NCI-H510A treated with DMSO at 0.1 percent for 48 hours (cell line): ENCODE measurements around the gene GRIN1.
A peak's percentile ranks its signal among the peaks of the same experiment; 100 is the strongest.
"Not testable (repeated sequence)": the region's sequence is repeated elsewhere in the genome, so short reads cannot be mapped to it uniquely, and the experiment has no call there.

Experiments used
- DNase-seq: peaks from one replicate; lab custom pipeline; 2025; lab: John Stamatoyannopoulos, UW

The GRIN1 gene

GRCh38 chr9:137111788-137112563, 27.0 kb upstream of the GRIN1 start:
- no peak for DNase-seq

- DNase-seq: no peak
These were observed 26.2 kb upstream of the GRIN1 start for GRCh38 chr9:137112564-137113384.

DNA sequence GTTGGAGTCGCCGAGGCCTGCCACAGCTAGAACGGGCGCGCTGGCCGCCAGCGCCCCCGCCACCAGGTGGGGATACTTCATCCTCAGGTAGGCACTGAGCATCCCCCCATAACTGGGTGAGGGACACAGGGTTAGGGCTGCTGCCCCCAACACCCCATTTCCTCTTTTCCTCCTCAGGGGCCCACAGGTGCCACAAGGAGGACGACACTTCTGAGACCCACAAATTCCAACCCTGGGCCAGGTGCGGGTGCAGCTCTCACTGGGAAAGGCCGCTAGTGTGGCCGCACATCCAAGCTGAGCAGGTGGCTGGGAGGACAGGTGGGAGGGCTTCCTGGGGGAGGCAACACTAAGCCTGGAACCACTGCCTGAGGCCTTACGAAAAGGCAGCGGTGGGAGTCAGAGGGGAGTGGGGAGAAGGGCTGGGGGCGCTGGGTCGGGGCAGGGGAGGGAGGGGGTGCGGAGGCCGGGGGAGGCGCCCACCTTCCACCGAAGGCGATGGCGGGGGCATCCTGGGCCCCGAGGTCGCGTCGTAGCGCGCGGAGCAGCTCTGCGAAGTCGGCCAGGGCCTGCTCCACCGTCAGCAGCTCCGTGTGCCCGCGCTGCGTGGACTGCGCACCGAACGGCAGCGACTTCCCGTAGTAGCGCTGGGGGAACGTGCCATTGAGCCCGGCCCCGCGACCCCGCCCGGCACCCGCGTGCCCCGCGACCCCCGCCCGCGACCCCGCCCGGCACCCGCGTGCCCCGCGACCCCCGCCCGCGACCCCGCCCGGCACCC, 25.4 kb upstream of the GRIN1 start:
- no peak for DNase-seq

- no peak for DNase-seq
These were observed 24.7 kb upstream of the GRIN1 start for GRCh38 chr9:137114220-137114612.

DNA sequence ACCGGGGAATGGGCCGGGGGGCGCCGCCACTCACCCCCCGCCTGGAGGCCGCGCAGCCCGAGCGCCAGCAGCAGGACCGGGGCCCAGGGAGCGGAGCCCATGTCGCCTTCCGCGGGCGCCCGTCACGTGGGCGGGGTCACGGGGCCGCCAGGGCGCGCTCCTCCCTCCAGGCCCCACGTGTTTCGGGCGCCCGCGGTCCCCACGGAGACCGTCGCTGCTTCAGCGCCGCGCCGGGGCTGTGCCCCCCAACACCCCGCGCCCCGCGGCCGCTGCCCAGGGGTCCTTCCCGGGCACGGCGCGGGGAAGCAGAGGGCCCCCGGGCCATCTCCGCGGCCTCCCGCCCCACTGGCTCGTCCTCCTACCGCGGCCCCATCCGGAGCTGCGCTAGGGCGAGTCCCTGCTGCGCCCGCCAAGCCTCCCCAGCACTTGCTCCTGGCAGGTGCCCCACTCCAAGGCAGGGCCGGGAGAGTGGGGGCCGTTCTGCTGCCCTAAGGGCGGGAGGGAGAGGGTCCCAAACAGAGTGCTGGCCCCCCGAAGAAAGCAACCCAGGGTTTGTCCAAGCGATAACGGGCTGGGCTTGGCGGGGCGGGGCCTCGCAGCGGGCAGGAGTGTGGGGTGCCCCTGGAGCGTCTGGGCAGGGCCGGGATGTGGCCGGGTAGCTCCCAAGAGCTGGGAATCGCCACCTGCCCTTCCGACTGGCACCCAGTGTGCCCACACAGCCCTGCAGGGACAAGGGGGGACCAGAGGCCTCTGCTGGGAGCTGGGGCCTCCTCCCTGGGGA, 24.2 kb upstream of the GRIN1 start, which contains the start of gene DPP7:
DPP7 (minus strand) TSS at position 121 of the 781 bp plus-strand sequence; CDS start at position 101, 20 bp downstream.
- DNase-seq: peak; percentile 36

- DNase-seq: no peak
These were observed 23.4 kb upstream of the GRIN1 start for GRCh38 chr9:137115394-137116026.

GRCh38 chr9:137116027-137116507, 22.9 kb upstream of the GRIN1 start:
- DNase-seq: no peak

GRCh38 chr9:137116728-137117127, 22.2 kb upstream of the GRIN1 start:
- DNase-seq: no peak

- no peak for DNase-seq
These were observed 21.7 kb upstream of the GRIN1 start for GRCh38 chr9:137117269-137117731.

- not testable (repeated sequence) for DNase-seq
These were observed 20.8 kb upstream of the GRIN1 start for GRCh38 chr9:137118092-137118603.

GRCh38 chr9:137121927-137122795, 16.8 kb upstream of the GRIN1 start:
- not testable (repeated sequence) for DNase-seq

DNA sequence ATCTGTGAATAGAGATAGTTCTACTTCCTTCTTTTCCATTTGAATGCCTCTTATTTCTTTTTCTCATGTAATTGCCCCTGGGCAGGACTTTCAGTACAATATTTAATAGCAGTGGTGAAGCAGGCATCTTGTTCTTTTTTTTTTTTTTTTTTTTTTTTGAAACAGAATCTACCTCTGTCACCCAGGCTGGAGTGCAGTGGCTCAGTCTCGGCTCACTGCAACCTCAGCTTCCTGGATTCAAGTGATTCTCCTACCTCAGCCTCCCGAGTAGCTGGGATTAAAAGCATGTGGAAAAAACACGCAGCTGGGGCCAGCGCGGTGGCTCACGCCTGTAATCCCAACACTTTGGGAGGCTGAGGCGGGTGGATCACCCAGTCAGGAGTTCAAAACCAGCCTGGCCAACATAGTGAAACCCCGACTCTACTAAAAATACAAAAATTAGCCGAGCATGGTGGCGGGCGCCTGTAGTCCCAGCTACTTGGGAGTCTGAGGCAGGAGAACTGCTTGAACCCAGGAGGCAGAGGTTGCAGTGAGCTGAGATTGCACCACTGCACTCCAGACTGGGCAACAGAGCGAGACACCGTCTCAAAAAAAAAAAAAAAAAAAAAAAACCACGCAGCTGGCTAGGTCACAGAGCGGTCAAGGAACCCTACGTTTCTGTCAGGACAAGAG, 16.0 kb upstream of the GRIN1 start:
- DNase-seq: not testable (repeated sequence)

GRCh38 chr9:137123468-137123837, 15.5 kb upstream of the GRIN1 start:
- DNase-seq: no peak

DNA sequence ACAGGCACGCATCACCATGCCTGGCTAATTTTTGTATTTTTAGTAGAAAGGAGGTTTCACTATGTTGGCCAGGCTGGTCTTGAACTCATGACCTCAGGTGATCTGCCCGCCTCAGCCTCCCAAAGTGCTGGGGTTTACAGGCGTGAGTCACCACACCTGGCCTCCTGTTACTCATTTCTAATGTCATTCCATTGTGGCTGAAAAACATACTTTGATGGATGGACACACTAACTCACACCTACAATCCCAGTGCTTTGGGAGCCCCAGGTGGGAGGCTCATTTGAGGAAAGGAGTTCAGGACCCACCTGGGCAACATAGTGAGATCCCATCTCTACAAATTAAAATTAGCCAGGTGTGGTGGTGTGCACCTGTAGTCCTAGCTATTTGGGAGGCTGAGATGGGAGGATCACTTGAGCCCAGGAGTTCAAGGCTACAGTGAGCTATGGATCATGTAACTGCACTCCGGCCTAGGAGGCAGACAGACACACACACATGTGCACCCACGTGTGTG, 14.9 kb upstream of the GRIN1 start:
- not testable (repeated sequence) for DNase-seq

DNA sequence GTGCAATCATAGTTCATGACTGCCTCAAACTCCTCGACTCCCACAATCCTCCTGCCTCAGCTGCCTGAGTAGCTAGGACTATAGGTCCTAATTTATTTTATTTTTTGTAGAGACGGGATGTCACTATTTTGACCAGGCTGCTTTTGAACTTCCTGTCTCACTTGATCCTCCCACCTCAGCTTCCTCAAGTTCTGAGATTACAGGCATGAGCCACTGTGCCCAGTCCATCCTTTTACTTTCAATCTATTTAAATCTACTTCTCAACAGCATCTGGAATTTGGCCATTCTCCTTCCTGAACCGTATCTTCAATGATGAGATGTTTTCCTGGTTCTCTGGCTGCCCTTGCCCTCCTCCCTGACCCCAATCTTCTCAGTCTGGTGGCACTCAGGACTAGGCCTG, 12.2 kb upstream of the GRIN1 start:
- DNase-seq: no peak

DNA sequence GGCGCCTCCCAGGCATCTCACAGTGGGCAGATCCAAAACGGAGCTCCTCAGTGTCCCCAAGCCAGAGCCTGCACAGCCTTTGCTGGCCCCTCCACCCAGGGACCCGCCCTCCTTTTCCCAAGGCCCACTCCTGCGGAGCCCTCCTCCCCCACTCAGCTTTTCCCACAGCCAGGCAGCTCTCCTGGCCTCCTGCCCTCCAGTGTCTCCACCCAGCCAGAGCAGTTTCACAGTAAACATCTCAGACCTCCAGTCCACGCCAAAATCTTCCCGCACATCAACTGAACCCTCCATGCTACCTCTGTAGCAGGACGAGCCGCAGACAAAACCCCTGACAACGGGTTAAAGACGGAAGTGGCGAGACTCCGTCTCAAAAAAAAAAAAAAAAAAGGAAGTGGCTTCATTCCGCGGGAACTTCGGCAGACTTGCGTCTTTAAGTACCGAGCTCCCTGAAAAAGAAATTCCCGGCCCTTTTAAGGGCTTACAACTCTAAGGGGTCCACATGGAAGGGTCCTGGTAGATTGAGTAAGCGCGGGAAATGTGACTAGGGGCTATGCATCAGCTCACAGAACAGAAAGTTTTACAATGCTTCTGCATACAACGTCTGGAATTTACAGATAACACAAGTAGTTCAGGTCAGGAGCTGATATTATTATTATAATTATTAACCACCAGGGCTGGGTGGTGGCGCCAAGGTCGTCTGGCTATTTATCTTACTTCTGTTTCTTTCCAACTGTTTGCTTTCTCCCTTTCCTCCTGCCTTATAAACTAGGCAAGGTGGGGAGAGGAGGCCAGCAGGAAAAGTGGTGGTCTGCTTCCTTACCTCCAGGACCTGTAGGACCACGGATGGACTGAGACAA, 11.4 kb upstream of the GRIN1 start:
- no peak for DNase-seq

DNA sequence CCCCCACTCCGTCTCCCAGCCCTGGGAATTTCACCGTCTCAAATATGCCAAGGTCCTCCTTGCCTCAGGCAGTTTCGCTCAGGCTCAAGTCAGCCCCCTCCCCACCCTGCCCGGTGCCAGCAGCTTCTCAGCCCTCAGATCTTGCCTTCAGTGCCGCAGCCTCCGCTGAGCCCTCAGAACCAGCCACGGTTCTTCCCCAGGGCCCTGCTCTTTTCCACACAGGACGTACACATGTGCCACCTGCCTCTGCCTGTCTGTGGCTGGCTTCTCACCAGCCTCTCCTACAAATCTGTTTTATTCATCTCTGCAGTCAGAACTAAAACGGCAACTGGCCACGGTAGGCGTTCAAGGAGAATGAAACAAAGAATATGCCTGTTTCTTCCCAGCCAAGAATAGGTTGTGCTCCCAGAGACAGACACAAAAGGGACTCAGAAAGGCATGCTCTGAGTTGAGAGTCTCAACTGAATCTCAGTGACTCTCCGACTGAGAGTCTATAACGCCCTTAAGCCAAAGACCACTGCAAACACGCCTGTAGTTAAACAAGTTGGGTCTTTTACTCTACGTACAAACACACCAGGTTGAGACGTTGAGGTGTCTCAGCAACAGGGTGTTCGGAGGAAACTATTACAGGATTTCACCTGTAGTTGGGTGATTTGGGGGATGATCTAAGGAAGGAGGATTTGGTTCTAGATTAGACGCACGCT, 10.6 kb upstream of the GRIN1 start:
- no peak for DNase-seq
